ENCODE results near the gene RPAP3.

DNA sequence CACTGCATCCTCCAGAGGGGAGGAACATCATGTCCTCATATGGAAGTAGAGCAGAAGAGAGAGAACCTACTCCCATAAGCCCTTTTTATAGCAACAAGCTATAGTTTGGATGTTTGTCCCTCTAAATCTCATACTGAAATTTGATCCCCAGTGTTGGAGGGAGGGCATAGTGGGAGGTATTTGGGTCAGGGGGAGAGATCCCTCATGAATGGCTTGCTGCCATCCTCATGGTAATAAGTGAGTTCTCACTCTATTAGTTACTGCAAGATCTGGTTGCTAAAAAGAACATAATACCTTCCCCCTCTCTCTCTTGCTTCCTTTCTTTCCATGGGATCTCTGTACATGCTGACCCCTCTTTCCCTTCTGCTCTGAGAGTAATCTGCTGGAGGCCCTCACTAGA, 93.9 kb downstream of the RPAP3 start:
- TF ChIP-seq SMARCE1 (IDR thresholded peaks at IDR 0.05) = no peak
- no peak for TF ChIP-seq KLF16 (IDR thresholded peaks at IDR 0.05)
- TF ChIP-seq, protein P1, sequence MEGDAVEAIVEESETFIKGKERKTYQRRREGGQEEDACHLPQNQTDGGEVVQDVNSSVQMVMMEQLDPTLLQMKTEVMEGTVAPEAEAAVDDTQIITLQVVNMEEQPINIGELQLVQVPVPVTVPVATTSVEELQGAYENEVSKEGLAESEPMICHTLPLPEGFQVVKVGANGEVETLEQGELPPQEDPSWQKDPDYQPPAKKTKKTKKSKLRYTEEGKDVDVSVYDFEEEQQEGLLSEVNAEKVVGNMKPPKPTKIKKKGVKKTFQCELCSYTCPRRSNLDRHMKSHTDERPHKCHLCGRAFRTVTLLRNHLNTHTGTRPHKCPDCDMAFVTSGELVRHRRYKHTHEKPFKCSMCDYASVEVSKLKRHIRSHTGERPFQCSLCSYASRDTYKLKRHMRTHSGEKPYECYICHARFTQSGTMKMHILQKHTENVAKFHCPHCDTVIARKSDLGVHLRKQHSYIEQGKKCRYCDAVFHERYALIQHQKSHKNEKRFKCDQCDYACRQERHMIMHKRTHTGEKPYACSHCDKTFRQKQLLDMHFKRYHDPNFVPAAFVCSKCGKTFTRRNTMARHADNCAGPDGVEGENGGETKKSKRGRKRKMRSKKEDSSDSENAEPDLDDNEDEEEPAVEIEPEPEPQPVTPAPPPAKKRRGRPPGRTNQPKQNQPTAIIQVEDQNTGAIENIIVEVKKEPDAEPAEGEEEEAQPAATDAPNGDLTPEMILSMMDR (IDR thresholded peaks at IDR 0.05 in 2 of 3, conservative IDR thresholded peaks at IDR 0.05 in 1 of 3; ENCODE audit: insufficient read depth in 2 of 3, low read depth in 1 of 3, low read length in 3 of 3) = no peak

Data from K562 (cell line).